HG03575 (cell line): ENCODE results near the gene SLC2A4RG.

ENCODE experiments used
- ATAC-seq: cut with Tn5 transposase; IDR thresholded peaks from one replicate; pipeline ENCODE4 v1.9.1; 2021; ENCODE audit not compliant: unreplicated experiment, insufficient number of reproducible peaks, low FRiP score; ENCODE audit errors: extremely low read depth

The SLC2A4RG gene, protein sequence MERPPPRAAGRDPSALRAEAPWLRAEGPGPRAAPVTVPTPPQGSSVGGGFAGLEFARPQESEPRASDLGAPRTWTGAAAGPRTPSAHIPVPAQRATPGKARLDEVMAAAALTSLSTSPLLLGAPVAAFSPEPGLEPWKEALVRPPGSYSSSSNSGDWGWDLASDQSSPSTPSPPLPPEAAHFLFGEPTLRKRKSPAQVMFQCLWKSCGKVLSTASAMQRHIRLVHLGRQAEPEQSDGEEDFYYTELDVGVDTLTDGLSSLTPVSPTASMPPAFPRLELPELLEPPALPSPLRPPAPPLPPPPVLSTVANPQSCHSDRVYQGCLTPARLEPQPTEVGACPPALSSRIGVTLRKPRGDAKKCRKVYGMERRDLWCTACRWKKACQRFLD

DNA sequence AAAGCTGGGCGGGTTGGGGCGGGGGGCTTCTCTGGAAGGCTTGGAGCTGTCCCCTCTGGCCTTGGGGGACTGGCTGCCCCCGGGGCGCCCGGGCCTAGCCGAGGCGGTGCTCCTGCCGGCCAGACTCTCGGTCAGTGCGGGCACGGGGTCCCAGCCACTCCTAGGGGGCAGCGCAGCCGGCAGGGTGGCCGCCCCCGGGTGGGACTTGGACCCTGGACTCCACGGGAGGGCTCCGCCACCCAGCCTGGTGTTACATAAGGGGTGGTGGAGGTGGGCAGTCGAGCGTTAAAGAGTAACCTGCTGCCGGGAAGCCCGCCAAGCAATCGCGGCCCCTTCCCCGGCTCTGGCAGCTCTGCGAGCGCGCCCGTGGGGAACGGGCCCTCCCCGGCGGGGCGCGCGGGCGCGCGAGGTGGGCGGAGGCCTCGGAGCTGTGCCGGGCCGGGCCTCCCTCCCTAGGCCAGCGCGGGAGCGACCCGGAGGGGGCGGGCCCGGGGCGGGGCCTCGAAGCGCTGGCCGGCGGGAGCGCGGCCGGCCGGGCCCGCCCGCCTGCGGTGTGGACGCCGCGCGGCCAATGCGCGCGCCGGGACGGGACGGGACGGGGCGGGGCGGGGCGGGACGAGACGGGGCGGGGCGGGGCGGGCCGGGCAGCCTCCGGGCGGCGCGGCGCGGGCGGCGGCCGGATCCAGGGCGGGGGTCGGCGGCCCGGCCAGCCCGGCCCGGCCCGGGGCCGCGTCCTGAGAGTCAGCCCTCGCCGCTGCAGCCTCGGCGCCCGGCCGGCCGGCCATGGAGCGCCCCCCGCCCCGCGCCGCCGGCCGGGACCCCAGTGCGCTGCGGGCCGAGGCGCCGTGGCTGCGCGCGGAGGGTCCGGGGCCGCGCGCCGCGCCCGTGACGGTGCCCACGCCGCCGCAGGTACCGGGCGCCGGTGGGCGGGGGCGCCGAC, at the start of gene SLC2A4RG:
Gene SLC2A4RG (plus strand): TSS at position 647 of the 940 bp plus-strand sequence. CDS start 137 bp downstream, at position 784.
- ATAC-seq: no peak

DNA sequence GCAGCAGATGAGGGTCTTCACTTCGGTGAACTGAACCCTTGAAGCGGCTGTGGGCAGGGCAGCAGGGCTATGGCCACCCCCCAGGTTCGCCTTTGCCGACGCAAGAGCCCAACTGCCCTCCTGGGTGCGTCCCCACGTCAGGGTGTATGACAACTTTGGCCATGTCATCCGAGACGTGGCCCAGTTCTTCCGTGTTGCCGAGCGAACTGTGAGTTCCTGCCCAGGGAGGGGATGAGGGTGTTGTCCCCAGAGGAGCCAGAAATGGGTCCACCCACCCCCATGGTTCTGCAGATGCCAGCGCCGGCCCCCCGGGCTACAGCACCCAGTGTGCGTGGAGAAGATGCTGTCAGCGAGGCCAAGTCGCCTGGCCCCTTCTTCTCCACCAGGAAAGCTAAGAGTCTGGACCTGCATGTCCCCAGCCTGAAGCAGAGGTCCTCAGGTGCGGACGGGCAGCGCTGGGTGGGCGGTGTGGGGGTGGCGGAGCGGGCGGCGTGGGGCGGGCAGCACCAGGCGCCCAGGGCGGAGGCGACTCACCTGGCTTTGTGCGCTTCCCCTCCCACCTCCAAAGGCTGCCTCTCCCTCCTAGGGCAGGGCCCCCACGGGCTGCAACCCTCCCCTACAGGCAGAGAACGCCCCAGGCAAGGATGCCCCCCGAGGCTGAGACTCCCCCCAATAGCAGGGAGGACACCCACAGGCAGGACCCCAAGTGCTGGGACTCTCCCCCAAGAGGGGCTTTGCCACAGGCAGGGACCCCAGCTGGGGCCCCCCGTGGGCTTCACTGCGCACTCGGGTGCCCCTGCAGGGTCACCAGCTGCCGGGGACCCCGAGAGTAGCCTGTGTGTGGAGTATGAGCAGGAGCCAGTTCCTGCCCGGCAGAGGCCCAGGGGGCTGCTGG, 49.3 kb upstream of the SLC2A4RG start:
- ATAC-seq: no peak

DNA sequence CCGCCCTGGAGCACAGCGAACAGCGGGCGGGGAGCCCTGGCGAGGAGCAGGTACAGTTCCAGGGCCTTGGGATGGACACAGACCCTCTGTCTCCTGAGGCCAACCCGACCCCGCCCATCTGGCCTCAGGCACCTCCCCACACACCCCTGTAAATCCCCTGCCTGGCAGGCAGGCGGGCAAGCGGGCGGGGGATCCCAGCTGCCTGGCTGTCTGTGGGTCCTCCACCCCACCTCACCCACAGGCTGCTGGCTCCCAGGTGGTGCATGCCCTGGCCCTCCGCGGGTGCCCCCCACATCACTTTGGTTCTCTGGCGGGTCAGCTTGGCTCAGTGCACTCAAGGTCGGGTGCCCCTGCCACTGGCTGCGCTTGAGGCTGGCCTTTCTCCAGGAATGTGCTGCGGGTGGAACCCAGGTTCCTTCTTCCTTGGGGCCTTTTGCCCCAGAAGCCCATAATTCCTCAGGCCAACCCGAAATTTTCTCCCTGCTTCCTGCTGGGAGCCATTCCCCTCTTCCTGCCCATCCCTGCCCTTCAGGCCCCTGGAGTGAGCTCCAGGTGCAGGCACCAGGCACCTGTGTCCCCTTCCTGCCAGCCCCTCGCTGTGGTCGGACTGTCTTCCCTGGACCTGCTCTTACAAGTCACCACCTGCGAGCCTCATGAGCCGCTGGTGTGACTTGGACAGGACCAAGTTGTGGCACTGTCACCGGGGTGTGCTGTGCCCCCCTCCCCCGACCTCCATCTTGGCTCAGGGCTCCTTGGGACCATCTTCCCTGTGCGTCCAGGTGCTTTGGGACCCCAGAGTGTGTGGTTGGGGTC, 48.5 kb upstream of the SLC2A4RG start:
- ATAC-seq: no peak

DNA sequence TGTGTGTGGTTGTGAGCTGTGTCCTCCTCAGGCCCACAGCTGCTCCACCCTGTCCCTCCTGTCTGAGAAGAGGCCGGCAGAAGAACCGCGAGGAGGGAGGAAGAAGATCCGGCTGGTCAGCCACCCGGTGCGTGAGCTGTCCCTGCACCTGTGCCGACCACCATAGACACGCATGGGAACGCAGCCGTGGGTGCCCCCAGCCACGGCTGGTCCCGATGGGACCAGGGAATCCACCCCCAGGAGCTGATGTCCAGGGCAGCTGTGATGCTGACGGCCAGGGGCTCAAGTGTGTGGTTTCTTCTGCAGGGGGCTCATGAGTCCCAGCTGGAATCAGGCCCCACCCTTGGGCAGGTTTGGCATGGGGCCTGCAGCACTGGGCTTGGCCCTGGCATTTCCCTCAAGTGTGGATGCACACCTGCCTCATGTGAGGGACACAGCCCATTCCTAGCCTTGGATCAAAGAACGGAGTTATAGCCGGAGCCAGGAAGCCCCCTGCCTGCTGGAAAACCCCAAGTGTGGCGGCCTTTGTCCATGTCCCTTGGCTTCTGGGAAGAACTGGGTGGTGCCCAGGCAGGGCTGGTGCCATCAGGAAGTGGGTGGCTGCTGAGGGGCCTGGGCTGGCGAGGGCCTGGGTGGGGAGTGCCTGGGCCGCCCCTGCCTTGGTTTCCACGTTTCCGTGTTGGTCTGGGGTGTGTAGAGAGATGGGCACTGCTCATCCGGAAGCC, 47.7 kb upstream of the SLC2A4RG start:
- no peak for ATAC-seq

DNA sequence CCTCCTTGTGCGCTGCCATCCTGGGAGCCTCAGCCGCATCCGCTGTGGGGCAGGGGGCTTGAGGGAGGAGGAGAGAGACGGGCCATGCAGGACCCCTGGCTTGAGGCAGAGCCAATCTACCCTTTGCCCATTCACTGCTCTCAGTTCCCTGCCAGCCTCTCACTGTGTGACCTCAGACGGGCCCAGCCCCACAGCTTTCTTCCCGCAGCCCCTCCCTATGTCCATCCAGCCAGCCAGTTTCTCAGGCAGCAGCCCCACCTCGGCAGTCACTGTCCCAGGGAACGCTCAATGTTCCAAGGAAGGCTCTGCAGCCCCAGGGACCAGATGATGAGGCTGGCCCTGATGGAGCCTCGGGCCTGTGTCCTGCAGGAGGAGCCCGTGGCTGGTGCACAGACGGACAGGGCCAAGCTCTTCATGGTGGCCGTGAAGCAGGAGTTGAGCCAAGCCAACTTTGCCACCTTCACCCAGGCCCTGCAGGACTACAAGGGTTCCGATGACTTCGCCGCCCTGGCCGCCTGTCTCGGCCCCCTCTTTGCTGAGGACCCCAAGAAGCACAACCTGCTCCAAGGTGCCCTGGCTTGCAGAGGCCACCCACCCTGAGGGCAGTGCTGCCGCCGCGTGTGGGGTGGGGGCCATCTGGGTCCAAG, 47.0 kb upstream of the SLC2A4RG start:
- no peak for ATAC-seq

DNA sequence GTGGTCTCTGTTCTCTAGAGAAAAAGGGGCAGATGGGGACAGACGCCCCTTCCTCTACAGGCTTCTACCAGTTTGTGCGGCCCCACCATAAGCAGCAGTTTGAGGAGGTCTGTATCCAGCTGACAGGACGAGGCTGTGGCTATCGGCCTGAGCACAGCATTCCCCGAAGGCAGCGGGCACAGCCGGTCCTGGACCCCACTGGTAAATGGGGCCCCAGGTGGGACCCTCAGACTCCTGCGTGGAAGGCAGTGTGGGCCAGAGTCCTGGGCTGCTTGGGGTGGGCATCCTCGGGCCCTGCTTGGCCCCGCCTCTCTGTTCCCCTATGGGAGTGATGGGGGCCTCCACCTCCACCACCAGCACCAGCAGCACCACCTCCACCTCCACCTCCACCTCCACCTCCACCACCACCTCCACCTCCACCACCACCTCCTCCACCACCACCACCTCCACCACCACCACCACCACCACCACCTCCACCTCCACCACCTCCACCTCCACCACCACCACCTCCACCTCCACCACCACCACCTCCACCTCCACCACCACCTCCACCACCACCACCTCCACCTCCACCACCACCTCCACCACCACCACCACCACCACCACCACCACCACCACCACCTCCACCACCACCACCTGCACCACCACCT, 46.4 kb upstream of the SLC2A4RG start:
- ATAC-seq: no peak

DNA sequence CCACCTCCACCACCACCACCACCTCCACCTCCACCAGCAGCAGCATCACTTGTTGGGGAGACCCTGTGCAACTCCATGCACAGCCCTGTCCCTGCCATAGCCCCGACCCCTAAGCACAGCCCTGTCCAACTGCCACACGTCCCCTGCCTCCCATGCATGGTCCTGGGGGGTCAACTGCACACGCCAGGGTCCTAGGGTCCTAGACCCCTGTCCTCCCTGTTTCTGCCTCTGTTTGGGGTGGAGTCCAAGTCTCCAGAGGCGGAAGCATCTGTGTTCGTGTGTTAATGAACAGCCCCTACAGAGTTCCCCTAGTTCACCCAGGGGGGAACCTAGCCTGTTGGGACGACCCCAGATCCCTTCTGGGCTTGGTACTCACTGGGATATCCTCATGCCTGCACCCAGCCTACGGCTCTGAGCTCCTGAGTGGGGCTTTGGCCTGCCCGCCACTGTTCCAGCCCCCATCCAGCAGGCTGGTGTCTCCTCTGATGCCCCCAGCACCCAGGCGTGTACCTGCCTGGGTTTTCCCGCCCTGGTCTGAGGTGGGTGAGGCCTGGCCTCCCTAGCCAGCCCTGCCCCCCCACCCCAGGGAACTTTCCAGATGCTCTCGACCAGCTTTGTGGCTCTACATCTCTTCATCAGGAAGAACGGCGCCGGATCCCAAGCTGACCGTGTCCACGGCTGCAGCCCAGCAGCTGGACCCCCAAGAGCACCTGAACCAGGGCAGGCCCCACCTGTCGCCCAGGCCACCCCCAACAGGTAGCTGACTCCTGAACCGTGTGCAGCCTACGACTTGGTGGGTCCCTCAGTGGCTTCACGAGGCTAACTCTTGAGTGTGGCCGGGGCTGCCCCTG, 45.6 kb upstream of the SLC2A4RG start:
- ATAC-seq: no peak

DNA sequence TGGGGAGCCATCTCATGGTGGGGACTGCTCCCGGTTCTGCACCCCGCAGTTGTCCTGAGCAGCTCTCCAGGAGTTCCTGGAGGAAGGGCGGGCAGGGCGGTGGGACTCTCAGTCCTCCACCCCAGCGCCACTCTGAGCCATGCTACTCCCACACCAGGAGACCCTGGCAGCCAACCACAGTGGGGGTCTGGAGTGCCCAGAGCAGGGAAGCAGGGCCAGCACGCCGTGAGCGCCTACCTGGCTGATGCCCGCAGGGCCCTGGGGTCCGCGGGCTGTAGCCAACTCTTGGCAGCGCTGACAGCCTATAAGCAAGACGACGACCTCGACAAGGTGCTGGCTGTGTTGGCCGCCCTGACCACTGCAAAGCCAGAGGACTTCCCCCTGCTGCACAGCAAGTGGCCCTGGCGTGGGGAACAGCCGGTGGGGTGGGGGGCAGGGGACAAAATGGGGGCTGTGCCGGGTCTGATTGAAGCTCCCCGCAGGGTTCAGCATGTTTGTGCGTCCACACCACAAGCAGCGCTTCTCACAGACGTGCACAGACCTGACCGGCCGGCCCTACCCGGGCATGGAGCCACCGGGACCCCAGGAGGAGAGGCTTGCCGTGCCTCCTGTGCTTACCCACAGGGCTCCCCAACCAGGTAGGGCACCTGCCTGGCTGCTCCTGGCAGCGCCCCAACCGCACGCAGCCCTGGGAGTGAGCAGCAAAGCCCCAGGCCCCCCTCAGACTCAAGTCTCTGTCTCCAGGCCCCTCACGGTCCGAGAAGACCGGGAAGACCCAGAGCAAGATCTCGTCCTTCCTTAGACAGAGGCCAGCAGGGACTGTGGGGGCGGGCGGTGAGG, 44.8 kb upstream of the SLC2A4RG start:
- no peak for ATAC-seq

DNA sequence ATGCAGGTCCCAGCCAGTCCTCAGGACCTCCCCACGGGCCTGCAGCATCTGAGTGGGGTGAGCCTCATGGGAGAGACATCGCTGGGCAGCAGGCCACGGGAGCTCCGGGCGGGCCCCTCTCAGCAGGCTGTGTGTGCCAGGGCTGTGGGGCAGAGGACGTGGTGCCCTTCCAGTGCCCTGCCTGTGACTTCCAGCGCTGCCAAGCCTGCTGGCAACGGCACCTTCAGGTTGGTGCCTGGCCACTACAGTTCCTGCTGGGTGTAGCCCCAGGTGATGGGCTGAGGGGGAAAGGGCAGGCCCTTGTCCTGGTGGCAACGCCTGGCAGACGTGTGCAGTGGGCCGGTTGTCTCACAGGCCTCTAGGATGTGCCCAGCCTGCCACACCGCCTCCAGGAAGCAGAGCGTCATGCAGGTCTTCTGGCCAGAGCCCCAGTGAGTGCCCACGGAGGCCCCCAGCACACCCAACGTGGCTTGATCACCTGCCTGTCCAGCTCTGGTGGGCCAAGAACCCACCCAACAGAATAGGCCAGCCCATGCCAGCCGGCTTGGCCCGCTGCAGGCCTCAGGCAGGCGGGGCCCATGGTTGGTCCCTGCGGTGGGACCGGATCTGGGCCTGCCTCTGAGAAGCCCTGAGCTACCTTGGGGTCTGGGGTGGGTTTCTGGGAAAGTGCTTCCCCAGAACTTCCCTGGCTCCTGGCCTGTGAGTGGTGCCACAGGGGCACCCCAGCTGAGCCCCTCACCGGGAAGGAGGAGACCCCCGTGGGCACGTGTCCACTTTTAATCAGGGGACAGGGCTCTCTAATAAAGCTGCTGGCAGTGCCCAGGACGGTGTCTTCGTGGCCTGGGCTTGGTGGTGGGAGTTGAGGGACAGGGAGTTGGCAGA, 43.9 kb upstream of the SLC2A4RG start:
- no peak for ATAC-seq

DNA sequence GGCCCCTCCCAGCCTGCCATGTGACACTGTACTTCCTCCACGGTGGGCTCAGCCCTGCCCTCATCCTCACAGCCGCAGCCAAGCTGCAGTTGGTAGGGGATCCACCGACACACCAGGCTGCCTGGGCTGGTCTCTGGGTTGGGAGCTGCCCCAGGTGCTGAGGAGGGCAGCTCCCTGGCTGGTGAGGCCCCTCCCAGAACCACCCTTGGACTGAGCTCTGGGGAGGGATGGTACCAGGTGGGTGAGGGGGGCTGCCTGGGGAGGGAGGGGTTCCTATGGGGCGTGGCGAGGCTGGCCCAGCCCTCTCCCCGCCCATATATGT, 43.3 kb upstream of the SLC2A4RG start:
- no peak for ATAC-seq

DNA sequence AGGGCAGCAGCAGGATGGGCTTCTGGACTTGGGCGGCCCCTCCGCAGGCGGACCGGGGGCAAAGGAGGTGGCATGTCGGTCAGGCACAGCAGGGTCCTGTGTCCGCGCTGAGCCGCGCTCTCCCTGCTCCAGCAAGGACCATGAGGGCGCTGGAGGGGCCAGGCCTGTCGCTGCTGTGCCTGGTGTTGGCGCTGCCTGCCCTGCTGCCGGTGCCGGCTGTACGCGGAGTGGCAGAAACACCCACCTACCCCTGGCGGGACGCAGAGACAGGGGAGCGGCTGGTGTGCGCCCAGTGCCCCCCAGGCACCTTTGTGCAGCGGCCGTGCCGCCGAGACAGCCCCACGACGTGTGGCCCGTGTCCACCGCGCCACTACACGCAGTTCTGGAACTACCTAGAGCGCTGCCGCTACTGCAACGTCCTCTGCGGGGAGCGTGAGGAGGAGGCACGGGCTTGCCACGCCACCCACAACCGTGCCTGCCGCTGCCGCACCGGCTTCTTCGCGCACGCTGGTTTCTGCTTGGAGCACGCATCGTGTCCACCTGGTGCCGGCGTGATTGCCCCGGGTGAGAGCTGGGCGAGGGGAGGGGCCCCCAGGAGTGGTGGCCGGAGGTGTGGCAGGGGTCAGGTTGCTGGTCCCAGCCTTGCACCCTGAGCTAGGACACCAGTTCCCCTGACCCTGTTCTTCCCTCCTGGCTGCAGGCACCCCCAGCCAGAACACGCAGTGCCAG, 42.8 kb upstream of the SLC2A4RG start, which contains the start of gene TNFRSF6B:
Gene TNFRSF6B (plus strand): TSS at position 25 of the 729 bp plus-strand sequence. CDS start 116 bp downstream, at position 141.
- no peak for ATAC-seq

DNA sequence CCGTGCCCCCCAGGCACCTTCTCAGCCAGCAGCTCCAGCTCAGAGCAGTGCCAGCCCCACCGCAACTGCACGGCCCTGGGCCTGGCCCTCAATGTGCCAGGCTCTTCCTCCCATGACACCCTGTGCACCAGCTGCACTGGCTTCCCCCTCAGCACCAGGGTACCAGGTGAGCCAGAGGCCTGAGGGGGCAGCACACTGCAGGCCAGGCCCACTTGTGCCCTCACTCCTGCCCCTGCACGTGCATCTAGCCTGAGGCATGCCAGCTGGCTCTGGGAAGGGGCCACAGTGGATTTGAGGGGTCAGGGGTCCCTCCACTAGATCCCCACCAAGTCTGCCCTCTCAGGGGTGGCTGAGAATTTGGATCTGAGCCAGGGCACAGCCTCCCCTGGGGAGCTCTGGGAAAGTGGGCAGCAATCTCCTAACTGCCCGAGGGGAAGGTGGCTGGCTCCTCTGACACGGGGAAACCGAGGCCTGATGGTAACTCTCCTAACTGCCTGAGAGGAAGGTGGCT, 42.2 kb upstream of the SLC2A4RG start:
- no peak for ATAC-seq

DNA sequence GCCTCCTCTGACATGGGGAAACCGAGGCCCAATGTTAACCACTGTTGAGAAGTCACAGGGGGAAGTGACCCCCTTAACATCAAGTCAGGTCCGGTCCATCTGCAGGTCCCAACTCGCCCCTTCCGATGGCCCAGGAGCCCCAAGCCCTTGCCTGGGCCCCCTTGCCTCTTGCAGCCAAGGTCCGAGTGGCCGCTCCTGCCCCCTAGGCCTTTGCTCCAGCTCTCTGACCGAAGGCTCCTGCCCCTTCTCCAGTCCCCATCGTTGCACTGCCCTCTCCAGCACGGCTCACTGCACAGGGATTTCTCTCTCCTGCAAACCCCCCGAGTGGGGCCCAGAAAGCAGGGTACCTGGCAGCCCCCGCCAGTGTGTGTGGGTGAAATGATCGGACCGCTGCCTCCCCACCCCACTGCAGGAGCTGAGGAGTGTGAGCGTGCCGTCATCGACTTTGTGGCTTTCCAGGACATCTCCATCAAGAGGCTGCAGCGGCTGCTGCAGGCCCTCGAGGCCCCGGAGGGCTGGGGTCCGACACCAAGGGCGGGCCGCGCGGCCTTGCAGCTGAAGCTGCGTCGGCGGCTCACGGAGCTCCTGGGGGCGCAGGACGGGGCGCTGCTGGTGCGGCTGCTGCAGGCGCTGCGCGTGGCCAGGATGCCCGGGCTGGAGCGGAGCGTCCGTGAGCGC, 41.6 kb upstream of the SLC2A4RG start:
- no peak for ATAC-seq
